Measurements from ENCODE around the gene SMIM22.
A peak's percentile ranks its signal among the peaks of the same experiment; 100 is the strongest.
"Not testable (repeated sequence)": the region's sequence is repeated elsewhere in the genome, so short reads cannot be mapped to it uniquely, and the experiment has no call there.

Gene SMIM22

GRCh38 chr16:4768549-4769305, 26.4 kb upstream of the SMIM22 start:
- DNase-seq (ENCODE audit: low read depth), result peak; percentile 87

- no peak for DNase-seq (ENCODE audit: low read depth)
Measured at GRCh38 chr16:4769306-4769638, 25.9 kb upstream of the SMIM22 start.

- DNase-seq (ENCODE audit: low read depth), result no peak
Measured at GRCh38 chr16:4771646-4772045, 23.5 kb upstream of the SMIM22 start.

- no peak for DNase-seq (ENCODE audit: low read depth)
Measured at GRCh38 chr16:4772351-4772750, 22.8 kb upstream of the SMIM22 start.

- DNase-seq (ENCODE audit: low read depth), result no peak
Measured at GRCh38 chr16:4775005-4775404, 20.2 kb upstream of the SMIM22 start.

- no peak for DNase-seq (ENCODE audit: low read depth)
Measured at GRCh38 chr16:4776141-4776705, 18.9 kb upstream of the SMIM22 start.

GRCh38 chr16:4777339-4778049, 17.7 kb upstream of the SMIM22 start:
- no peak for DNase-seq (ENCODE audit: low read depth)

- DNase-seq (ENCODE audit: low read depth), result no peak
Measured at GRCh38 chr16:4778050-4778392, 17.1 kb upstream of the SMIM22 start.

- DNase-seq (ENCODE audit: low read depth), result no peak
Measured at GRCh38 chr16:4780235-4780634, 14.9 kb upstream of the SMIM22 start.

GRCh38 chr16:4783251-4783950, 11.8 kb upstream of the SMIM22 start:
- DNase-seq (ENCODE audit: low read depth), result no peak

- DNase-seq (ENCODE audit: low read depth), result no peak
Measured at GRCh38 chr16:4783951-4784336, 11.2 kb upstream of the SMIM22 start.

GRCh38 chr16:4784444-4784987, 10.7 kb upstream of the SMIM22 start:
- DNase-seq (ENCODE audit: low read depth), result not testable (repeated sequence)

GRCh38 chr16:4785758-4786433, 9.3 kb upstream of the SMIM22 start:
- no peak for DNase-seq (ENCODE audit: low read depth)

- DNase-seq (ENCODE audit: low read depth), result no peak
Measured at GRCh38 chr16:4787068-4787467, 8.1 kb upstream of the SMIM22 start.

GRCh38 chr16:4787627-4788482, 7.3 kb upstream of the SMIM22 start, which contains the start of gene SEPTIN12:
SEPTIN12 (minus strand) TSS chr16:4788345; CDS start chr16:4787645, 700 bp downstream.
- DNase-seq (ENCODE audit: low read depth), result no peak

GRCh38 chr16:4788489-4788889, 6.7 kb upstream of the SMIM22 start:
- no peak for DNase-seq (ENCODE audit: low read depth)

- DNase-seq (ENCODE audit: low read depth), result no peak
Measured at GRCh38 chr16:4788910-4789309, 6.3 kb upstream of the SMIM22 start.

GRCh38 chr16:4790261-4790660, 4.9 kb upstream of the SMIM22 start:
- no peak for DNase-seq (ENCODE audit: low read depth)

GRCh38 chr16:4790871-4791270, 4.3 kb upstream of the SMIM22 start:
- no peak for DNase-seq (ENCODE audit: low read depth)

GRCh38 chr16:4792951-4793513, 2.1 kb upstream of the SMIM22 start:
- DNase-seq (ENCODE audit: low read depth), result no peak
